GM21447 (cell line): ENCODE data around the gene RHEBL1.

Experiments
- ATAC-seq: cut with Tn5 transposase; IDR thresholded peaks from one replicate; pipeline ENCODE4 v1.9.1; 2021; ENCODE audit not compliant: unreplicated experiment

The RHEBL1 gene

DNA sequence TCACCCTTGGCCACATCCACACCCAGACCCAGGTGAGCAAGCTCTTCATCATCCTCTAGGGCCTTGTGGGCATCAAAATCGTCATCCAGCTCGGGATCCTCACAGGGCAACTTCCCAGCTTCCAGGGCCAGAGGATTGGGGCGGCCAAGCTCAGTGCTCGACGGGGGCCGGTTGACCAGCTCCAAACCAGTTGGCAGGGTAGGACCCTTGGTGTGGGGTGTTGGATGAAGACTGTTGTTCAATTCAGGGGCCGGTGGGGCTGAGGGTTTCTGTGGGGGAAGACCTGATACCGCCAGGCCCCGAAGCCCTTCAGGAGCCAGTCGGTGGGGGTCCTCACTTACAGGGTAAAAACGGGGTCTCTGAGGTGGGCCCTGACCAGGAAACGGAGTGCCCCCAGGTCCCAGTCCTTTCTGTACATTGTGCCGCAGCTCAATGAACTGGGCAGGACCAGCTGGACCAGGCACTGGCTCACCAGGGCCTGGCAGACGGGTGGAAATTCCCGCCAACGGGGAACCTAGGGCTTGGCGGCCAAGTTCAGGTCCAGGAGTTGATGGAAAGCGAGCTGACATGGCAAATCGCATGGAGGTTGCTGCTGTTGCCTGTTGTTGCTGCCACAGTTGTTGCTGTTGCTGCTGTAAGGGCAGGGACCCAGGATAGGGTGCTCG is 31.4 kb downstream of the RHEBL1 start:
- no peak for ATAC-seq

GRCh38 chr12:49037947-49038237 is 31.9 kb downstream of the RHEBL1 start:
- ATAC-seq, result no peak

GRCh38 chr12:49037111-49037946 is 32.5 kb downstream of the RHEBL1 start:
- ATAC-seq, result no peak

DNA sequence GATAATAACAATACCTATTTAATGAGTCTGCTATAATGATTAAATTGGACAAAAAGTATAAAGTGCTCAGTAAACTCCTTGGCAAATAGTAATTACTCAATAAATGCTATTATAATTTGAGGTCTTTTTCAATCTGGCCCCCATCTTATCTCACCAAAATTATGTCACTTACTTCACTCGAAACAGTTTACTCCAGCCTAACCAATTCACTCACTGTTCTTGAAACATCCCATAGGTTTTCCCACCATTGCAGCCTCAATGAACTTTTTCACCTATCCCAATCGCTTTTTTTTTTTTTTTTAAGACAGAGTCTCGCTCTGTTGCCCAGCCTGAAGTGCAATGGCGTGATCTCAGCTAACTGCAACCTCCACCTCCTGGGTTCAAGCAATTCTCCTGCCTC is 33.8 kb downstream of the RHEBL1 start:
- ATAC-seq, result no peak

DNA sequence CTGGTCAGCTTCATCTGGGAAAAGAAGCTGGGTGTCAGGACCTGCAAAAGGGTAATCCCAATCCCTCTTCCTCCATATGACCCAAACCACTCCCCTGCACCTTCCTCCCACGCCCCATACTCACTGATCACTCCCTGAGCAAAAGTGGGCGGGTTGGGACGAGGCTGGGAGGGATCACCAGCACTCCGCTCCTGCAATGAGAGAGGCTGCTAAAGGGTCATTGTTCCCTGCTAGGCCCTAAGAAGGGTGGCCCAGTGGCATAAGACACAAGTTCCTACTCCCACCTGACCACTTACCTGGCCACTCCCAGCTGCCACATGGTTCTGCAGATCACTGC is 35.5 kb downstream of the RHEBL1 start:
- no peak for ATAC-seq

DNA sequence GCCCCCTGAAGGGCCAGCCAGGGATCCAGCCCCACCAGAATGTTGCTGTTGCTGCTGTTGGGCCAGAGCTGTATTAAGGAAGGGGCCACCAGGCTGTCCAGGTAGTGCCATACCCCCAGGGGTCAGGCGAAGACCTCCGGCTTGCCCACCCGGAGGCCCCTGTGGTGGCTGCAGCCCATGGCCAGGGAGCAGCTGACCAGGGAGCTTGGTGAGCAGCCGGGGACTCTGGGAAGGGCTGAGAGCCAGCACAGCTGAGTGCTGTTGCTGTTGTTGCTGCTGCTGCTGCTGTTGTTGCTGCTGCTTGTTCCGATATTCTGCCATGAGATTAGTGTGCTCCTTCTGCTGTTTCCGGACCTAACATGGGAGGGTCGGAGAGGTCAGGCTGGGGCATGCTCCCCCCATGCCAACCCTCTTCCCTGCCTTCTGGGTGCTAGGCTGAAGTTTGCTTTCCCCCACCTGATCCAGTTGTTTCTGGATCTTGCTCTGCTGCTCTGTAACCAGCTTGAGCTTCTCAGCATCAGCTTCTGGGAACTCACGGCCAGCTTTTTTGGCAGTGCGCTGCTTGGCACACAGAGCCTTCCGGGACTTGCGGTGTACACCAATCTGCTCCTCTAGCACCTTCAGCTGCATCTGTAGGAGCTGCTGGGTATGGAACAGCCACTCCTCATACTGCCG is 36.0 kb downstream of the RHEBL1 start:
- ATAC-seq, result no peak

GRCh38 chr12:49032679-49033447 is 36.9 kb downstream of the RHEBL1 start:
- no peak for ATAC-seq

DNA sequence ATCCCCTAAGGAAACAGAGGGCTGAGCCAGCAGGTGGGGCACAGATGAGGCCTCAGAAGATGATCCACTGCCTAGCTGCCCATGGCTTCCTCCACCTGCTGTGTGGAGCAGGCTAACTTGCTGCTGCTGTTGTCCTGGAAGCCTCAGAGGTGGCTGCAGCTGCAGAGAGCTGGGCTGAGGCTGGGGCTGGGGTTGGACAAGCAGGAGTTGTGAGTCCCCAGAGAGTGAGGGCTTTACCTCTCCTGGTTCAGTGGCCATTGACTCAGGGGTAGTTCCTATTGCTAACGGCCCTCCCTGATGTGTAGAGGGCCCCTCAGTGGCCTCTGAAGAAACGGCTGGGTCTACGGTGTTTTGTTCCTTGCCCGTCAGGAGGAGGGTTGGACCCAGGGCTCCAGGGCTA is 37.5 kb downstream of the RHEBL1 start:
- no peak for ATAC-seq

DNA sequence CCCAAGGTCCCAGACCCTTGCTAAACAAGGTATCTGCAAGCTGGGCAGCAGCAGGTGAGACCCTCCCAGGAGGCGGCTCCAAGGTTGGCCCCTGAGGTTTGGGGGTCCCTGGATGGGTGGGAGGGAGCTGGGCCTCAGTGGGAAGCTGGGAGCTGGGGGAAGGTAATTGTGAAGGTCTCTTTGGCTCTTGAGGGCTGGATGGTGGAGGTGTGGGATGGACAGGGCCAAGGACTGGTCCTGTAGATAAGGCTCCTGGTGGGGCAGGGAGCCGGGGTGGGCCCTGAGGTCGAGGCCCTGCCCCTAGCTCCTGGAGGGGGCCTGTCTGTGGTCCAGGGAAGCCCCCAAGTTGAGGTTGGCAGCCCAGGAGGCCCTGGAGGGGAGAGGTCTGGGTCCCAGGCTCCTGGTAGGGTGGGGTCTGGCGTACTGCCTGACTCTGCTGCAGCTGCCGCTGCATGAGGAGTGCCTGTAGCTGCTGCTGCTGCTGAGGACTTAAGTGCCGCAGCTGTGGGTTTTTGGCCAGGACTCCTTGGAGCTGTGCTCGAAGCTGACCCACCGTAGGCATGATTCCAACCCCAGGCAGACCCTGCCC is 38.1 kb downstream of the RHEBL1 start:
- ATAC-seq, result no peak

DNA sequence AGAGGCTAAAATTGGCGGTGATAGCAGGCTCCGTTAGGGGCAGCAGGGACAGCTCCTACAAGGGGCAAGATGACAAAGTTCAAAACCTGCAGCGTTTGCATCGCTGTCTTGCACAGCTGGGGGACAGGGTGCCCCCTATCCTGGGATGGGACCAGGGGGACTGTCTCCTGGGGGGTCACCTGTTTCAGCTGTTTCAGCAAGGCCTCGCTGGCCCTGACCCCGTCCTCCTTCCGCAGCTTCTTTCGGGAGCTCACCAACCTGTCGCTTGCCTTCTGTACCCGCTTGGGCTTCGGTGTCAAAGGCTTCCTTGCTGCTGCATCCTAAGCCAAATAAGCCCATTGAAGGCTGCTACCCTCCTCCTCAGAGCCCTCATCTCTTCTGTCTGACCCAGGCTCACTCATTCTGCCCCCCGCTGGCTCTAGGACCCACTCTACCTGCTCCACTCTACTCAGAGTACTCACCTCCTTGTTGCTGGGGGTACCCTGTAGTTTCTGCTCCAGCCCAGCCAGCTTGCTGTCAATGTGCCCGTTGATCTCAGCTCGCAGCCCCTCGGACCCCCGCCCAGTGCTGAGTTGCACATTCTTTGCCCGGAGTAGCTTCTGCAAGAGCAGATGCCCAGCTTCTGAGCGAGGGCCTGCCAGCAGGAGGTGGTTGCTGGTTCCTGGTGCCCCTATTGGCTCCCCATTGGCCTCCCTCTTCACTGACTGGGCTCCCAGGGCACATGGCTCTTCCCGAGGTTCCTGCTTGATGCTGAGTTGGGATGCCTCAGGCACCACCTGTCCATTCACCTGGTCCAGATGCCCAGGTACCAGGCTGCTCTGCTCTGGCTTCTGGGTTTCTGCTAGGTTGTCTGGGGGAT is 38.8 kb downstream of the RHEBL1 start:
- ATAC-seq, result no peak

DNA sequence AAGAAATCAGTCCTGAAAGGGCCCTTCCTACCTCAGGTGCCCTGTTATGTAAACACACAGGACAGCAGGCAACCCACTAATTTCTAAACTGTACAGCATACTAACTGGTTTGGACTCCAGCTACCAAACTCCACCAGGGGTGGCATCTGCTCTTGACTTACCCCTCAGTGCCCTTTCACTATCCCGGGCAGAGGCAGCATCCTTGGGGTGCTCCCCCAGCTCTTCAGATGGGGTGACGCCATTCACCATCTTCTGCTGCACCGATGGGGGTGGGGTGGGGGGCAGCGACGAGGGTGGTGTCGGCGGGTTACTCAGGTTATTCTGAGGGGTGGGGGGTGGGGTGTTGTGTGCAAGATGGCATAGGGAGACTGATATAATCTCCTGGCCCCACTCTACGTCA is 39.7 kb downstream of the RHEBL1 start:
- no peak for ATAC-seq

DNA sequence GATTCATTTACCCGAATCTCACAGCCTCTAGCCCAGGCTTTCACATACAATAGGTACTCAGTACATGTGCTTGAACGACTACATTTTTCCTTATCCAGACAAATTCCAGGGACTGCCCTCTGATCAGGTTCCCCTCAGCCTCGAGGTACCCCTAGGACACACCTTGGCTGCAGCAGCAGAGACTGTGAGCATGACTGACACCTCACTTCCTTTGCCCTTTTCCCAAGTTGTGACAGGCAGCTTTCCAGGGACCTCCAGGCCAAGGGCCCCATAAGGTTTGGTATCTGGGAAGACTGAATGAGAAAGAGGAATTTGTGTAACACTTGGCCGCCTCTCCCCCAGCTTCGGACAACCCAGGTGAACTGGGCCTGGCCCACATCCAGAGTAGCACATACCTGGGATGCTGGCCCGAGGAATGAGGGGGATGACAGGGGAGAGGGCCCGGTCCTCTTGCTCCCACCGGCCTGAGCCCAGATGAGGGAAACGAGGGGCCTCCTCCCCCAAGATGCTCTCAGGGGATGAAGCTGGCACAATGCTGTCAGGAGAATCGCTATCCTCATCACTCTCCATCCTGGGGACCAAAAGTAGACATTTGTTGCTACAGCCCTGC is 41.0 kb downstream of the RHEBL1 start:
- no peak for ATAC-seq

DNA sequence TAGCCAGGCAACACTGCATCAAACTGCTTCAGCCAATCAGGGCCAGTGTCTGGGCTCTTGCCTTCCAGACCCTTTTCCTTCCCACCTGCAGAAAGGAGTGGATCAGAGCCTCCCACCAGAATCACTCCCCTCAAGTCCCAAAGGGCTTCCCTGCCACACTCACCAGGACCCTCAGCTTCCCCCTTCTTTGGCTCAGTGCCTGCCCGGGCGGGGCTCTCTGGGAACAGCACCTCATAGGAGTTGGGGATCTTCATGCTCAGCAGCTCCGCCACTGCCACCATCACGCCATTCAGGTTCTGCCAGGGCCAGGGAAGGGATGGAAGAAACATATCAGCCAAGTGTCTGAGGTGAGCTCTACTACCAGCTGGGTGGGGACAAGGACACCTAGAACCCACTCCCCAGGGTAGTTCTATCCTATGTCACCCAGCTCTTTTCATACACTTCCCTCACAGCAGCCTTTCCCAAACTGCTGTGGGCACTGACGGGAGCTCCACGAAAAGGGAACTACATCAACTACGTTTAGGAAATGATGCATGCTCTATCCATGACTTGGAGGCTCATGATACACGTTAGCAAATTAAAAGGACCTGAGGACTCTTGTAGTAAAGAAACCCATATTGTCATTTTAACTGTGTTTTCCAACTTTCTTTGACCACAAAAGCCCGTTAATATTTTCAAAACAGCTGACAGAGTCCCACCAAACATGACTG is 41.8 kb downstream of the RHEBL1 start:
- ATAC-seq, result no peak

- no peak for ATAC-seq
Observed at GRCh38 chr12:49026678-49027480, 42.9 kb downstream of the RHEBL1 start.

GRCh38 chr12:49026101-49026500 is 43.7 kb downstream of the RHEBL1 start:
- ATAC-seq, result no peak

DNA sequence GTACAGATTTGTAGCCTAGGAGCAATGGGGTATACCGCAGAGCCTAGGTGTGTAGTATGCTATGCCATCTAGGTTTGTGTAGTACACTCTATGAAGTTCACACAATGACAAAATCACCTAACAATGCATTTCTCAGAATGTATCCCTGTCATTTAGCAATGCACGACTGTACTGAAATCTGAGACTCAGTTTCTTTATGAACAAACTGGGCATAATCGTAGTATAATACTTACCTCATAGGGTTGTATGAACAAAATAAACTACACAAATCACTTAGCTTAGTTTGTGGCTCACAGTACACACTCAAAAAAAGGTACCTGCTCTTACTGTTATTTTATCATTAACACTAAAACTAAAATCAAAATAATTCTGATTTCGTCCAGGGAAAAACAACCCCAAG is 44.3 kb downstream of the RHEBL1 start:
- no peak for ATAC-seq

GRCh38 chr12:49024543-49024942 is 45.2 kb downstream of the RHEBL1 start:
- no peak for ATAC-seq

GRCh38 chr12:49023812-49024211 is 46.0 kb downstream of the RHEBL1 start:
- no peak for ATAC-seq
